IMR-90 (cell line): Measurements from ENCODE around the gene ABCA6. TPM values are rescaled to one million over a fixed set of nuclear protein-coding genes. Genes with fewer than 3 reads are reported as not detected.

Experiments
- ATAC-seq: fragments of 200-7000 bp; cut with Tn5 transposase; 2 replicates; pipeline ENCODE4 v1.9.1; 2020; ENCODE audit warnings: low read depth, mild to moderate bottlenecking, moderate library complexity
- BruUV-seq: library from RNA; stranded (reverse); fragments of 400-500 nt; replicated peaks from 2 replicates; lab custom pipeline; 2021; lab: Mats Ljungman, UMichigan
- CTCF ChIA-PET: fragments of 300-600 bp; formaldehyde crosslinking; extraction: SDS; loops from one replicate; lab custom pipeline; 2021; ENCODE audit warnings: antibody characterized with exemption; lab: Yijun Ruan, JAX
- POLR2A ChIA-PET: fragments of 300-600 bp; sonication (Branson Sonifier 250); formaldehyde crosslinking; loops from one replicate; lab custom pipeline; 2022; ENCODE audit warnings: antibody characterized with exemption; ENCODE audit not compliant: unreplicated experiment; lab: Charles Lee
- DNase-seq: peaks from one replicate; pipeline ENCODE4 v3.0.0; 2013
- H2AFZ ChIP-seq: replicated peaks from 2 replicates; pipeline ENCODE3; 2013; ENCODE audit warnings: low read length, mild to moderate bottlenecking; ENCODE audit not compliant: poor library complexity
- H2AK5ac ChIP-seq: 2 replicates; pipeline ENCODE4 v1.6.1; 2013; ENCODE audit warnings: low read depth, low read length, inconsistent platforms
- H2AK9ac ChIP-seq: replicated peaks from 2 replicates; pipeline ENCODE3; 2013; ENCODE audit warnings: mild to moderate bottlenecking, low read depth, low read length, moderate library complexity; ENCODE audit not compliant: poor library complexity
- H2BK120ac ChIP-seq: 2 replicates; pipeline ENCODE4 v1.6.1; 2013; ENCODE audit warnings: low read depth, low read length, inconsistent platforms
- H2BK15ac ChIP-seq: 3 replicates; pipeline ENCODE4 v1.6.1; 2013; ENCODE audit warnings: low read depth, low read length, inconsistent platforms
- H2BK20ac ChIP-seq: 2 replicates; pipeline ENCODE4 v1.6.1; 2013; ENCODE audit warnings: low read depth, mild to moderate bottlenecking, inconsistent platforms, low read length, moderate library complexity
- H2BK5ac ChIP-seq: 2 replicates; pipeline ENCODE4 v1.6.1; 2013; ENCODE audit warnings: mild to moderate bottlenecking, low read depth, low read length, inconsistent platforms; ENCODE audit not compliant: poor library complexity, severe bottlenecking
- H3K14ac ChIP-seq: replicated peaks from 2 replicates; pipeline ENCODE4 v1.6.1; 2013; ENCODE audit warnings: low read depth, low read length, inconsistent platforms
- H3K18ac ChIP-seq: 2 replicates; pipeline ENCODE4 v1.6.1; 2013; ENCODE audit warnings: low read depth, low read length, control low read depth
- H3K23ac ChIP-seq: 2 replicates; pipeline ENCODE4 v1.6.1; 2013; ENCODE audit warnings: low read depth, low read length, inconsistent platforms
- H3K27ac ChIP-seq: 2 replicates; pipeline ENCODE4 v1.5.1; 2013; ENCODE audit warnings: mild to moderate bottlenecking, control low read depth, low read length; ENCODE audit not compliant: insufficient read depth
- H3K27me3 ChIP-seq: 2 replicates; pipeline ENCODE4 v1.6.1; 2013; ENCODE audit warnings: low read length; ENCODE audit not compliant: control insufficient read depth, insufficient read depth
- H3K36me3 ChIP-seq: 2 replicates; pipeline ENCODE4 v1.6.1; 2013; ENCODE audit warnings: low read length, mixed read lengths; ENCODE audit not compliant: control insufficient read depth, insufficient read depth
- H3K4ac ChIP-seq: 2 replicates; pipeline ENCODE4 v1.6.1; 2013; ENCODE audit warnings: low read depth, low read length, inconsistent platforms
- H3K4me1 ChIP-seq: 2 replicates; pipeline ENCODE4 v1.6.1; 2013; ENCODE audit warnings: low read length, mixed read lengths; ENCODE audit not compliant: control insufficient read depth, insufficient read depth
- H3K4me2 ChIP-seq: 2 replicates; pipeline ENCODE4 v1.6.1; 2013; ENCODE audit warnings: low read depth, mild to moderate bottlenecking, control low read depth, low read length, moderate library complexity
- H3K4me3 ChIP-seq: 2 replicates; pipeline ENCODE4 v1.5.1; 2013; ENCODE audit warnings: low read depth, mild to moderate bottlenecking, control low read depth, low read length, moderate library complexity; ENCODE audit not compliant: insufficient read depth
- H3K56ac ChIP-seq: 2 replicates; pipeline ENCODE4 v1.6.1; 2013; ENCODE audit warnings: low read length, inconsistent platforms; ENCODE audit not compliant: insufficient read depth; ENCODE audit errors: extremely low read depth
- H3K79me1 ChIP-seq, 2 experiments: 2 replicates each; pipeline ENCODE4 v1.6.1; 2013; ENCODE audit warnings: low read length in 2 of 2, inconsistent platforms in 1 of 2, low read depth in 1 of 2
- H3K9ac ChIP-seq: 2 replicates; pipeline ENCODE4 v1.6.1; 2013; ENCODE audit warnings: low read depth, low read length, control low read depth
- H3K9me1 ChIP-seq: 2 replicates; pipeline ENCODE4 v1.6.1; 2013; ENCODE audit warnings: low read length, inconsistent platforms; ENCODE audit not compliant: insufficient read depth
- H3K9me3 ChIP-seq: 2 replicates; pipeline ENCODE4 v1.6.1; 2013; ENCODE audit warnings: low read length; ENCODE audit not compliant: control insufficient read depth, insufficient read depth
- H4K20me1 ChIP-seq: 2 replicates; pipeline ENCODE4 v1.6.1; 2013; ENCODE audit warnings: low read length, inconsistent platforms; ENCODE audit not compliant: insufficient read depth
- H4K5ac ChIP-seq: 2 replicates; pipeline ENCODE4 v1.6.1; 2013; ENCODE audit warnings: mild to moderate bottlenecking, low read depth, low read length, control low read depth
- H4K8ac ChIP-seq, 2 experiments: 2 replicates each; pipeline ENCODE4 v1.6.1; 2013; ENCODE audit warnings: low read depth in 2 of 2, low read length in 2 of 2, control low read depth in 1 of 2, inconsistent platforms in 1 of 2
- H4K91ac ChIP-seq: 2 replicates; pipeline ENCODE4 v1.6.1; 2013; ENCODE audit warnings: low read depth, low read length, inconsistent platforms; ENCODE audit not compliant: insufficient read depth
- BHLHE40 ChIP-seq: fragments of 150-350 bp; IDR thresholded peaks from 2 replicates; pipeline ENCODE4 v1.6.1; 2016; ENCODE audit warnings: mild to moderate bottlenecking, low read depth, low read length
- CHD1 ChIP-seq: IDR thresholded peaks from 2 replicates; pipeline ENCODE4 v1.6.1; 2012; ENCODE audit warnings: low read depth, low read length, improper control_type of control experiment
- FOS ChIP-seq: fragments of 150-350 bp; IDR thresholded peaks from 2 replicates; pipeline ENCODE4 v1.6.1; 2016; ENCODE audit warnings: low read depth, low read length
- MAZ ChIP-seq: IDR thresholded peaks from 2 replicates; pipeline ENCODE4 v1.6.1; 2012; ENCODE audit warnings: low read depth, mild to moderate bottlenecking, low read length, improper control_type of control experiment, moderate library complexity, borderline replicate concordance
- NFE2L2 ChIP-seq: fragments of 150-350 bp; IDR thresholded peaks from 2 replicates; pipeline ENCODE4 v1.6.1; 2016; ENCODE audit warnings: low read depth, mild to moderate bottlenecking, low read length
- RCOR1 ChIP-seq: IDR thresholded peaks from 2 replicates; pipeline ENCODE4 v1.6.1; 2012; ENCODE audit warnings: mild to moderate bottlenecking, low read length, improper control_type of control experiment; ENCODE audit not compliant: insufficient replicate concordance
- WGBS, 2 experiments: methylation state at CpG; one replicate each; pipeline versions ENCODE4 v1.1.5 to v1.1.7; 2013; ENCODE audit warnings: missing lambda C conversion rate in 2 of 2; ENCODE audit not compliant: insufficient read length in 1 of 2; ENCODE audit errors: extremely low coverage in 2 of 2; 5-methylcytosine and 5-hydroxymethylcytosine counted together
- dilution Hi-C: fragments of 300-500 bp; cut with HindIII; formaldehyde crosslinking; loops from one replicate; pipeline ENCODE4 v1.14.3; 2018; ENCODE audit warnings: low sequenced_read_pairs; ENCODE audit not compliant: unreplicated experiment
- in situ Hi-C: fragments of 300-500 bp; cut with MboI; formaldehyde crosslinking; loops from 3 replicates; pipeline ENCODE4 v1.14.3; 2019; ENCODE audit warnings: low sequenced_read_pairs, inconsistent platforms, mixed read lengths
- intact Hi-C: fragments of 100-400 bp; cut with micrococcal nuclease; formaldehyde crosslinking; loops from 2 replicates; pipeline ENCODE4 v1.10.0; 2022
- polyA plus RNA-seq, 3 experiments: library from polyadenylated mRNA; depleted of rRNA; stranded (reverse); fragments of >200 nt; gene quantifications; 2 replicates each; pipeline ENCODE4 v1.2.3, GENCODE V29; 2012; ENCODE audit warnings: low replicate concordance in 1 of 3
- total RNA-seq: library from RNA; depleted of rRNA; stranded (reverse); fragments of >200 nt; gene quantifications from 2 replicates; pipeline ENCODE4 v1.2.3, GENCODE V29; 2012
- TF ChIP-seq, protein P1 (sequence below): conservative IDR thresholded peaks from 2 replicates; pipeline ENCODE4 v1.5.1; 2012; ENCODE audit warnings: mild to moderate bottlenecking, low read depth, low read length, improper control_type of control experiment
- TF ChIP-seq, protein P2 (sequence below): fragments of 150-350 bp; IDR thresholded peaks from 2 replicates; pipeline ENCODE4 v1.6.1; 2016; ENCODE audit warnings: low read depth, mild to moderate bottlenecking, low read length, moderate library complexity, borderline replicate concordance
- TF ChIP-seq, protein P3 (sequence below): fragments of 150-350 bp; IDR thresholded peaks from 2 replicates; pipeline ENCODE4 v1.6.1; 2017; ENCODE audit warnings: mild to moderate bottlenecking, antibody characterized with exemption, low read length, low read depth

The ABCA6 gene
- total and polyA plus RNA-seq, 2 of the 4 experiments (the other 2 are of a cell fraction) = under 0.01 TPM; not detected in 1

DNA sequence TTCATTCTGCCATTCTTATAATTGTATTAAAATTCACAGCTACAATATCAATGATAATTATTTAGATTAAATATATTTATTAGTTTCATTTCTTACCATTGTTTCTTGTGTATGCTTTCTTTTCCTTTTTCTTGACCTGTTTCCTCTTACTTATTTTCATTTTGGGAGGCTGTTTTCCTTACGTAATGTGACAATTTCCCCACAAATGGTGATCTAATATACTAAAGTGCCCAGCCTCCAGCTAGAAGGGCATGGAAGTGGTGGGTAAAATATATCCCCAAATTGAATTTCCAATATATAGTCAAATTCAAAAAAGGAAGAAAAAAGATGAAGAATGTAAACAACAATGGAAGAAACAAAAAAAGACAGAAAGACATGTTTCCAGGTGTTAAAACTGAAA lies 1.5 kb upstream of the ABCA6 start:
- no peak overlapping the region for H2BK15ac ChIP-seq
- H3K9me3 ChIP-seq = no peaks in the 10 kb centered on the region
- dilution Hi-C loops = no loop called here
- no peak overlapping the region for H3K9ac ChIP-seq
- no peaks in the 10 kb centered on the region for H3K79me1 ChIP-seq
- no peak overlapping the region for H4K91ac ChIP-seq
- no peak overlapping the region for H3K18ac ChIP-seq
- no peak overlapping the region for H3K4ac ChIP-seq
- H2BK120ac ChIP-seq = no peak overlapping the region
- intact Hi-C loops = no loop called here
- H3K36me3 ChIP-seq = no peaks in the 10 kb centered on the region
- no peak overlapping the region for H2BK5ac ChIP-seq
- no peak overlapping the region; the same call in 1 of the 2 replicates for H4K5ac ChIP-seq
- no peak for ATAC-seq
- H3K14ac ChIP-seq = no peak overlapping the region
- TF ChIP-seq RCOR1 (no peak), NFE2L2 (no peak), BHLHE40 (no peak), CHD1 (no peak), FOS (no peak), MAZ (no peak)
- TF ChIP-seq, protein P1, sequence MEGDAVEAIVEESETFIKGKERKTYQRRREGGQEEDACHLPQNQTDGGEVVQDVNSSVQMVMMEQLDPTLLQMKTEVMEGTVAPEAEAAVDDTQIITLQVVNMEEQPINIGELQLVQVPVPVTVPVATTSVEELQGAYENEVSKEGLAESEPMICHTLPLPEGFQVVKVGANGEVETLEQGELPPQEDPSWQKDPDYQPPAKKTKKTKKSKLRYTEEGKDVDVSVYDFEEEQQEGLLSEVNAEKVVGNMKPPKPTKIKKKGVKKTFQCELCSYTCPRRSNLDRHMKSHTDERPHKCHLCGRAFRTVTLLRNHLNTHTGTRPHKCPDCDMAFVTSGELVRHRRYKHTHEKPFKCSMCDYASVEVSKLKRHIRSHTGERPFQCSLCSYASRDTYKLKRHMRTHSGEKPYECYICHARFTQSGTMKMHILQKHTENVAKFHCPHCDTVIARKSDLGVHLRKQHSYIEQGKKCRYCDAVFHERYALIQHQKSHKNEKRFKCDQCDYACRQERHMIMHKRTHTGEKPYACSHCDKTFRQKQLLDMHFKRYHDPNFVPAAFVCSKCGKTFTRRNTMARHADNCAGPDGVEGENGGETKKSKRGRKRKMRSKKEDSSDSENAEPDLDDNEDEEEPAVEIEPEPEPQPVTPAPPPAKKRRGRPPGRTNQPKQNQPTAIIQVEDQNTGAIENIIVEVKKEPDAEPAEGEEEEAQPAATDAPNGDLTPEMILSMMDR = no peak
- TF ChIP-seq, protein P2, sequence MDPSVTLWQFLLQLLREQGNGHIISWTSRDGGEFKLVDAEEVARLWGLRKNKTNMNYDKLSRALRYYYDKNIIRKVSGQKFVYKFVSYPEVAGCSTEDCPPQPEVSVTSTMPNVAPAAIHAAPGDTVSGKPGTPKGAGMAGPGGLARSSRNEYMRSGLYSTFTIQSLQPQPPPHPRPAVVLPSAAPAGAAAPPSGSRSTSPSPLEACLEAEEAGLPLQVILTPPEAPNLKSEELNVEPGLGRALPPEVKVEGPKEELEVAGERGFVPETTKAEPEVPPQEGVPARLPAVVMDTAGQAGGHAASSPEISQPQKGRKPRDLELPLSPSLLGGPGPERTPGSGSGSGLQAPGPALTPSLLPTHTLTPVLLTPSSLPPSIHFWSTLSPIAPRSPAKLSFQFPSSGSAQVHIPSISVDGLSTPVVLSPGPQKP = no peak
- TF ChIP-seq, protein P3, sequence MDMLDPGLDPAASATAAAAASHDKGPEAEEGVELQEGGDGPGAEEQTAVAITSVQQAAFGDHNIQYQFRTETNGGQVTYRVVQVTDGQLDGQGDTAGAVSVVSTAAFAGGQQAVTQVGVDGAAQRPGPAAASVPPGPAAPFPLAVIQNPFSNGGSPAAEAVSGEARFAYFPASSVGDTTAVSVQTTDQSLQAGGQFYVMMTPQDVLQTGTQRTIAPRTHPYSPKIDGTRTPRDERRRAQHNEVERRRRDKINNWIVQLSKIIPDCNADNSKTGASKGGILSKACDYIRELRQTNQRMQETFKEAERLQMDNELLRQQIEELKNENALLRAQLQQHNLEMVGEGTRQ = no peak
- H2AK9ac ChIP-seq = no peak overlapping the region
- WGBS, 2 experiments = no CpG with 5 or more reads among the region's 1 CpG
- H2AK5ac ChIP-seq = no peak overlapping the region
- no peak overlapping the region for H3K27ac ChIP-seq
- BruUV-seq = no TSS peak
- no peak for DNase-seq
- H2BK20ac ChIP-seq = no peak overlapping the region
- no peak overlapping the region for H3K23ac ChIP-seq
- CTCF ChIA-PET = interaction anchor here (0.6 kb wide), 1 partner anchor 29 kb away, joined by 3 read pairs; no protein-coding TSS in a partner anchor
- H2AFZ ChIP-seq = no peak overlapping the region
- POLR2A ChIA-PET = no interaction called here
- peaks cover 5% of the 10 kb centered on the region; the same call in 1 of the 2 replicates for H3K4me1 ChIP-seq
- no peaks in the 10 kb centered on the region for H4K20me1 ChIP-seq
- no peak overlapping the region for H3K4me3 ChIP-seq
- no peak overlapping the region for H3K4me2 ChIP-seq
- in situ Hi-C loops = no loop called here
- no peaks in the 10 kb centered on the region for H3K27me3 ChIP-seq
- no peak overlapping the region for H4K8ac ChIP-seq
- no peaks in the 10 kb centered on the region for H3K9me1 ChIP-seq
- no peak overlapping the region for H3K56ac ChIP-seq
